NCI-H146 treated with DMSO at 0.1 percent for 48 hours (cell line): Measurements from ENCODE around the gene PHACTR2.
"Not testable (repeated sequence)": the region's sequence is repeated elsewhere in the genome, so short reads cannot be mapped to it uniquely, and the experiment has no call there.

Source experiments
- DNase-seq: peaks from one replicate; lab custom pipeline; 2025; ENCODE audit not compliant: unreplicated experiment; lab: John Stamatoyannopoulos, UW

Gene PHACTR2

DNA sequence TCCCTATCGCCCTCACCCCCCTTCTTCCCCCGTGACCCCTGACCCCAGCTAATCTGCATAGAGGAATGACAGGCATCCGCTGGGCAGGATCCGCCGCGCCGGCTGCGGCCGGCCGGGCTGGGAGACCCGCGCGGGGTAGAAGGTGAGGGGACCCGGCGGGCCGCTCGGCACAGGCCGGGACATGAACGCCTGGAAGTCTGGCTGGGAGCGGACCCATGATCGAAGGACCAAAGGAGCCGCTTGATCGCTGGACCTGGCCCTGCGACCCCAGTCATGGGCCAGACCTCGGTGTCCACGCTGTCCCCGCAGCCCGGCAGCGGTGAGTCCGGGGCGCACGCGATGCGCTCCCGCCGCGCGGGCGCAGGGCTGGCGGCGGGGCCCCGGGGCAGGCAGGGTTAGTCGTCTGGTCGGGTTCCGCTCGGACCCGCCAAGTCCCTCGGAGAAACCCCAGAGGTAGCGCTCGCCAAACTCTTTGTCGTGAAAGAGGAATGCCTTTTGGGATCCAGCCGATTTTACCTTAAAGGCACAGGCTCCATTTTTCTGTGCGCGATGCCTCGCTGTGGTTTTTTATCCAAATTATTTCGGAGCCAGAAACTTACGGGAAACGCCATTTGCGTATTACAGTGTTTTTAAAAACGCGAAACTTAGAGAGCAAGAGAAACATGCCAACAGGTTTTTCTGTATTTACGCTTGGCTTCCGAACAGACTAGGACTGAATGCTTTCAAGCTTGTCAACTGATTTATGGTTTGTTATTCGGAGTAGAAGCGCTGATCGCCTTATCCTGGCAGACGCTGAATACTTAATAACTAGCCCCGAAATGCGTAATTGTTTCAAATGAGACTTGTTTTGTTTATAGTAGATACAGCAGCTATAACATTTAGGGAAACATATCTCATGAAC lies at the start of gene PHACTR2:
PHACTR2 (plus strand) TSS at position 75 of the 901 bp plus-strand sequence; CDS start at position 274, 199 bp downstream.
- DNase-seq: peak; percentile 61

DNA sequence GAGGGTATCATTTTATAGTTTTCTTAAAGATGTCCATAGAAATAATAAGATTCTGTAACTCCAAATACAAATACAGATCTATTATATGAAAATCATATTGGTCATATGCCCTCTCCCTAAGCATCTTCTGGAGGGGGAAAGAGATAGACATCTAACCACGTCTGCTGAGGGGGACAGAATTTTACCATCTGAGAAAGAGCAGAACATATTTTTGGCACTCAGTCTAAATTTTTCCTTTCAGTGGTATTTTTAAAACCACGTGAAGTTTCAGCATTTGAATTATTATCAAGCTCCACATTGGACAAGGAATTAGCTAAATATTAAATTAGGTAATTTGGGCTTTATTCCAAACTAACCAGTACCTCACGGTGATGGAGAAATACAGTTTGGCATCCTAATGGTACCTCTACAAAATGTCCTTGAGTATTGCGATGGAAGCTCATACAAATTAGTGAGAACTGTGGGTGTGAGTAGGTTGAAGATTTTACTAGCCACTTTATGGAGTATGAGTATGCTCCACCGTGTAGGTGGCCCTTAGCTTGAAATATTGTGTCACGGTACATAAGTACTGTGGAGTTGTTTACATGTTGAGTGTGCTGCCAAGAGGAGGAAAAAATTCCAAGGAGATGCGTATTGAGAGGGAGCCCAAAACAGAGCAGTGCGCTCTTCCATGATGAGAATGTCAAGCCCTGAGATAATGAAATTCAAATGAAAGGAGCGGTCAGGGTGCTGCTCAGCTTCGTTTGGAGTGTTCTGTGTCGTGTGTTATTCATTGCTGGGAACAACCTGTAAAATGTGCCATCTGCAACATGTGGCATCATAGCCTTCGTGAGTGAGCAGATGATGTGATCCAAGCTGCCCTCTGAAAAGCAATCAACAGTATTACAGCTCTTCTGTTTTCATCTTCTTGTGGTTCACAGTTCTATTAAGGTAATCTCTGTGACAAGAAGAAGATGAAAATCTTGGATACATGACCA lies 48.4 kb upstream of the PHACTR2 start:
- DNase-seq: no peak

DNA sequence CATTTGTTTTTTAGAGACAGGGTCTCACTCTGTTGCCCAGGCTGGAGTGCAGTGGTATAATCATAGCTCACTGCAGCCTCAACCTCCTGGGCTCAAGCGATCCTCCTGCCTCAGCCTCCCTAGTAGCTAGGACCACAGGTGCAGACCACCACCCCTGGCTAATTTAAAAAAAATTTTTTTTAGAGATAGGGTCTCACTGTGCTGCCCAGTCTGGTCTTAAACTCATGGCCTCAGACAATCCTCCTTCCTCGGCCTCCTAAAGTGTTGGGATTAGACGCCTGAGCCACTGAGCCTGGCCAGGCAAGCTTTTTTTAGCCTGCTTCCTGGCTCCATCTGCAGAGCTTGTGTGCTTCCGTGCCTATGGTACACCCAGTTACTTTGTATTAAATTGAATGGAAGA lies 46.6 kb upstream of the PHACTR2 start:
- DNase-seq: not testable (repeated sequence)

DNA sequence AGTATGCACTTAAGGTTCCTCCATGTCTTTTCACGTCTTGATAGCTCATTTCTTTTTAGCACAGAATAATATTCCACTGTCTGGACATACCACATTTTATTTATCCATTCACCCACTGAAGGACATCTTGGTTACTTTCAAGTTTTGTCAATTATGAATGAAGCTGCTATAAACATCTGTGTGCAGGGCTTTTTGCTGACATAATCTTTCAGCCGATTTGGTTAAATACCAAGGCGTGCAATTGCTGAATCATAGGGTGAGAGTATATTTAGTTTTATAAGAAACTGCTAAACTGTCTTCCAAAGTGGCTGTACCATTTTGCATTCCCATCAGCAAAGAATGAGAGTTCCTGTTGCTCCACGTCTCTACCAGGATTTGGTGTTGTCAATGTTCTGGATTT lies 44.9 kb upstream of the PHACTR2 start:
- DNase-seq: no peak

DNA sequence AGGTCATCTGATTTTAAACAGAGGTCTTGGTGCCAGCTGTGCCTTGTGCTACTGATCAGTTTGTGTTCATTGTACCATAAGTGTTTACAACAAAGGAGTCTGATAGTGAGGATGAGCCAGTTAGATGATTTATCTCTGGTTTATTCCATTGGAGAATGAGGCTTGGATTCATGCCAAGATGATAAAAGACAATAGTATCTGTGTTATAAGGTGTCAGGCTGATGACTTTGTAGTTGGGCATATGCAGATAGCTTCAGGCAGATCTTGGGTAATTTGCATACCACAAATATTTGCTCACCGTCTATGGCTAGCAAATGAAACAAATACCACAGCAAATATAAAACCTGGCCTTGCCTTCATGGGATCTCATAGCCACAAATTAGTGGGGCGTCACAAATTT lies 43.3 kb upstream of the PHACTR2 start:
- DNase-seq: peak; percentile 98

DNA sequence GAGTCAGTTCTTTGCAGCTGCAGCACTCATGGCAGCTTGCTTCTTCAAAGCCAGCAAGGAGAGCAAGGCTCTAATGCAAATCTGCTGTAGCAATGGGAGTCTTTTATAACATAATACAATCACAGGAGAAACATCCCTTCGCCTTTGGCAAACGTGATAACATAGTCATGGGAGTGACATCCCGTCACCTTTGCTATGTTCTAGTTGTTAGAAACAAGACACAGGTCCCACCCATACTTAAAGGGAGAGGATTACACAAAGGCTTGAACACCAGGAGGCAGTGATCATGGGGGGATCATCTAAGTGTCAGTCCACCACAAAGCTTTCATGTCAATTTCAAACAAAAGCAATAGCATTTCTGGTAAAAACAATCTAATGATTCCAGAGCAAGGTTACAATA lies 40.1 kb upstream of the PHACTR2 start:
- peak; percentile 53 for DNase-seq

DNA sequence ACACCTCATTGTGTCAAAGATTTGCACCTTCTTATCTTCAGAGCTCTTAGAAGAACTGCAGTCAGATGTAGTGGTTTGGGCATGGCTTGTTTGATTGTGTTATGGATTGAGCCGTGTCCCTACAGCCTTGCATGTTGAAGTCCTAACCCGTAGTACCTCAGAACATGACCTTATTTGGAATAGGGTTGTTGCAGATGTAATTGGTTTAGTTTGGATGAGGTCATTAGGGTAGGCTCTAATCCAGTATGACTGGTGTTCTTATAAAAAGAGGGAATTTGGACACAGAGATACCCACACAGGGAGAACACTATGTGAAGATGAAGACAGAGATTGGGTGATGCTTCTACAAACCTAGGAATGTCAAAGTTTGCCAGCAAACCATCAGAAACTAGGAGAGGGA lies 35.4 kb upstream of the PHACTR2 start:
- no peak for DNase-seq

DNA sequence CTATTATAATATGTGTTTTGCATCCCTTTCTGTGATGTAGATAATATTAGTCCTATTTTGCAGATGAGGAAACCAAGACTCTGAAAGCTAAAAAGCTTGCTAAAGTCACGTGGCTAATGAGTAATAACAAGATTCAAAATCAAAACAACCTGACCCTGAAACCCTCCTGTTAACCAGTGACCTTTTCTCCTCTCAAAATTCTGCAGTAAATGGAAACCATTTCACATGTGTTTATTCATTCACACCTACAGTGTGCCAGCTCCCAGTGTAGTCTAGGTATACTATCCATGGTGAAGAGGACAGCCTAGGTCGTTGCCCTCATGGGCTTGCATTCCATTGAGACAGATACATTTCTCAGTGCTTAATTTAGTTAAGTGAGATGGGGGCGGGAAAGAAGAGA lies 30.6 kb upstream of the PHACTR2 start:
- no peak for DNase-seq

DNA sequence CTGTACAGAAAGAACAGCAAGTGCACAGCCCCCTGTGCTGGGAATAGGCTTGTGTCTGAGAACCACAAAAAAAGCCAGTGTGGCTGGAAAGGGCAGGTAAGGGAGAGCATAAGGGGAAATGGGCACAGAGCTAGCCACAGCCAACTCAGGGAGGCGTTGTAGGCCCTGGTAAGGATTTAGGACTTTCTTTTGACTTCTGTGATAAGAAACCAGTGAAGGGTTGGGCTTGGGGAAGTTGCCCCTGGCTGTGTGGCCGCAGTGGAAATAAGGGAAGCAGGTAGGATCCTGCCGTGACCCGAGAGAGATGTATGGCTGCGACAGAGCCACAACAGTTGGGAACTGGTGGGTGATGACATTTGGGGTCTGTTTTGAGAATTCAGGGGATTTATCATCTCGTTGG lies 30.0 kb upstream of the PHACTR2 start:
- no peak for DNase-seq

DNA sequence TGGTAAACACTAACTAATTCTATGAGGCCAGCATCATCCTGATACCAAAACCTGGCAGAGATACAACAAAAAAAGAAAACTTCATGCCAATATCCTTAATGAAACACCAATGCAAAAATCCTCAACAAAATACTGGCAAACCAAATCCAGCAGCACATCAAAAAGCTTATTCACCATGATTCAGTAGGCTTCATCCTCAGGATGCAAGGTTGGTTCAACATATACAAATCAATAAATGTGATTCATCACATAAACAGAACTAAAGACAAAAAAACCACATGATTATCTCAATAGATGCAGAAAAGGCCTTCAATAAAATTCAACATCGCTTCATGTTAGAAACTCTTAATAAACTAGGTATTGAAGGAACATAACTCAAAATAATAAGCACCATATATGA lies 28.4 kb upstream of the PHACTR2 start:
- not testable (repeated sequence) for DNase-seq

DNA sequence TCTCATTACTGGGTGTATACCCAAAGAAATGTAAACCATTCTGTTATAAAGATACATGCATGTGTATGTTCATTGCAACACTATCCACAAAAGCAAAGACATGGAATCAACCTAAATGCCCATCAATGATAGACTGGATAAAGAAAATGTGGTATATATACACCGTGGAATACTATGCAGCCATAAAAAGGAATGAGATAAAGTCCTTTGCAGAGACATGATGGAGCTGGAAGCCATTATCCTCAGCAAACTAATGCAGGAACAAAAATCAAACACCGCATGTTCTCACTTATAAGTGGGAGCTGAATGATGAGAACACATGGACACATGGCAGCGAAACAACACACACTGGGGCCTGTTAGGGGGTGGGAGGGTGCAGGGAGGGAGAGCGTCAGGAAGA lies 26.4 kb upstream of the PHACTR2 start:
- not testable (repeated sequence) for DNase-seq

DNA sequence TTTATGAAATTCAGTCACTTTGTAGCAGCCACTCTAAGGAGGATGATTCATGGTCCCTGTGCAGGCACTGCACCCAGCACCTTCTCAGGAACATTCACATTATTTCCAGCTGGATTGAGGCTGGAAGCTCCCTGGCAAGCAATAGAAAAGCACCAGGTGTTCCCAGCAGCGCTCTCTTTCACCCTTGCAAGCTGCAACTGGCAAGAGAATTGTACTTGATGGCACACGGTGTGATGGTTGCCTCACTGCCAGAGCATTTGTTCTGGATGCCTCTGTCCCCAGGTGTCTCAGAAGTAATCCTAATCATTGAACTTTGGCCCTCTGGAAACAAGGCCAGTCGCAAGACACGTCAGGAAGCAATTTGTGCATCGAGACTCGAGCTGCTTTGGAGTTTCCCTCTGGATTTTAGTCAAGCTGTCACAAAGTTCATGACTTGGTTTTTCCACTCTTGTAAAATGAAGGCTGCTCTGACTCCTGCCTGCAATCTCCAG lies 24.9 kb upstream of the PHACTR2 start:
- peak; percentile 28 for DNase-seq

DNA sequence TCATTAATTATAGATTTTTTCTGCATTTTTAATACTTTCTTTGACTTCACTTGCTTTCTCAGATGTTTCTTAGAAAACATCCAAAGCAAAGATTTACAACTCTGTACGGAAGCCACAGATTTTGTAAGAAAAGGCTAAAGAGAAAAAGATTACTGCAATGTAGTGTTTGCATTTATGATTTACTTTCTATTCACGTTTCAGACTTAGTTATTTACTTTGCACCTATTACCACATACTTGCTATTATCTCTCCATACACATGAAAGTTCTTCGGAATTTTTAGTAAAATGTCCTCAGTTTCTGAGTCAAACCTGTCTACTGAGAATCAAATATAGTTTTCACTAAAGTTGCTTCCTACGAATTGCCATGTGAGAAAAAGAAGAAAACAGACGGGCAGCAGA lies 22.2 kb upstream of the PHACTR2 start:
- no peak for DNase-seq

DNA sequence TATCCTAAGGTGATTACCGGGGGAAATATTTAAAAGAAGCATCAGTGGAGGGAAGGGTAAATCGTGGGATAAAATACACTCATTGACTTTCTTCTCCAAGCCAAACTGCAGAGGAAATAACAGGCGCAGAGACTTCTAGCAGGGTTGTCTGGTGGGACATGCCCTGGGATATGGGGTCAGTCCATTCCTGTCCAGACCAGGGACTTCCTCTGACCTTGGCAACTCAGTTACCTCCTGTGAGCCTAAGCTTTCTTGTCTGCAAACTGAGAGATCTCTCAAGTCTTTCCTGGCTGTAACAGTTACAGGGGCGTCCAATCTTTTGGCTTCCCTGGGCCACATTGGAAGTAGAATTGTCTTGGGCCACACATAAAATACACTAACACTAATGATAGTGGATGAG lies 21.7 kb upstream of the PHACTR2 start:
- DNase-seq: no peak

DNA sequence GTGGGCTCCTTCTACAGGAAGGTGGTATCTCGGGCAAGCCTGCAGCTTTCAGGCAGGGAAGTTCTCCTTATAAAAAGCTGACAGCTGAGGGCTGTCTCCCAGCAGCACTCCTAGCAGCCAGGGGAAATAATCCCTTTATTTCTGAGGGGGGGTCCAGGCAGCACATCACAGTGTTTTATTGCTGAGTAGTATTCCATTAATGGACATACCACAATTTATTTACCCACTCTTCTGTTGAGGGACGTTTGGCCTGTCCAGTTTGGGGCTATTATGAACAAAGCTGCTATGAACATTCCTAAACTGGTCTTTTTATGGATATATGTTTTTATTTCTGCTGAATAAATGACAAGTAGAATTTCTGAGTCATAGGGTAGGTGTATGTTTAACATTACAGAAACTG lies 20.0 kb upstream of the PHACTR2 start:
- no peak for DNase-seq

DNA sequence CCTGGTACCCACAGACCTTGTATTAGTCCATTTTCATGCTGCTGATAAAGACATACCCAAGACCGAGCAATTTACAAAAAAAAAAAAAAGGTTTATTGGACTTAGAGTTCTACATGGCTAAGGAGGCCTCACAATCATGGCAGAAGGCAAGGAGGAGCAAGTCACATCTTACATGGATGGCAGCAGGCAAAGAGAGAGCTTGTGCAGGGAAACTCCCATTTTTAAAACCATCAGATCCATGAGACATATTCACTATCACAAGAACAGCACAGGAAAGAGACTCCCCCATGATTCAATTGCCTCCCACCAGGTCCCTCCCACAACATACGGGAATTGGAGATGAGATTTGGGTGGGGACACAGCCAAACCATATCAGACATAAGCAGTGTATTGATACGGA lies 17.6 kb upstream of the PHACTR2 start:
- DNase-seq: not testable (repeated sequence)

DNA sequence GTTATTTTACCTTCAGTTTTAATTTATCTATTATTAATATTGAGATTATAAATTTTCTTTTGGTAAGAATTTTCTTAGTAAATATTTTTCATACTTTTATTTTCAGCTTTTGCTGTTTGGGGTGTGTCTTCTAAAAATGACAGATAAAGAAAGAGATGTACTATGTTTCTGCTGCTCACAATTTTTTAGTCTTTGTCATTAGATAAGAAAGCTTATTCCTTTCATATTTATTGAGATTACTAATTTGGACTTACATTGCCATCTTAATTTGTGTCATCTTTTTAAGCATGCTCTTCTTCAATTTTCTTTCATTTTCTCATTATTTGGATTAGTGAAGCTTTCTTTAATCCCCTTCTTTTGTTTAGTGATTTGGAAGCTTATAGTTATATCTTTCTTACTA lies 13.6 kb upstream of the PHACTR2 start:
- DNase-seq: no peak

DNA sequence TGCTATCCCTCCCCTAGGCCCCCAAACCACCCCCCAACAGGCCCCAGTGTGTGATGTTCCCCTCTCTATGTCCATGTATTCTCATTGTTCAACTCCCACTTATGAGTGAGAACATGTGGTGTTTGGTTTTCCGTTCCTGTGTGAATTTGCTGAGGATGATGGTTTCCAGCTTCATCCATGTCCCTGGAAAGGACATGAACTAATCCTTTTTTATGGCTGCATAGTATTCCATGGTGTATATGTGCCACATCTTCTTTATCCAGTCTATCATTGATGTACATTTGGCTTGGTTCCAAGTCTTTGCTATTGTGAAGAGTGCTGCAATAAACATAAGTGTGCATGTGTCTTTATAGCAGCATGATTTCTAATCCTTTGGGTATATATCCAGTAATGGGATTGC lies 11.8 kb upstream of the PHACTR2 start:
- not testable (repeated sequence) for DNase-seq

DNA sequence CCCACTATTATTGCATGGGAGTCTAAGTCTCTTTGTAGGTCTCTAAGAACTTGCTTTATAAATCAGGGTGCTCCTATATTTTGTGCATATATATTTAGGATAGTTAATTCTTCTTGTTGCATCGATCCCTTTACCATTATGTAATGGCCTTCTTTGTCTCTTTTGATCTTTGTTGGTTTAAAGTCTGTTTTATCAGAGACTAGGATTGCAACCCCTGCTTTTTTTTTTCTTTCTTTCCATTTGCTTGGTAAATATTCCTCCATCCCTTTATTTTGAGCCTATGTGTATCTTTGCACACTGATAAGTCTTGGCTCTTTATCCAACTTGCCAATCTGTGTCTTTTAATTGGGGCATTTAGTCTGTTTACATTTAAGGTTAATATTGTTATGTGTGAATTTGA lies 8.3 kb upstream of the PHACTR2 start:
- DNase-seq: peak; percentile 75

DNA sequence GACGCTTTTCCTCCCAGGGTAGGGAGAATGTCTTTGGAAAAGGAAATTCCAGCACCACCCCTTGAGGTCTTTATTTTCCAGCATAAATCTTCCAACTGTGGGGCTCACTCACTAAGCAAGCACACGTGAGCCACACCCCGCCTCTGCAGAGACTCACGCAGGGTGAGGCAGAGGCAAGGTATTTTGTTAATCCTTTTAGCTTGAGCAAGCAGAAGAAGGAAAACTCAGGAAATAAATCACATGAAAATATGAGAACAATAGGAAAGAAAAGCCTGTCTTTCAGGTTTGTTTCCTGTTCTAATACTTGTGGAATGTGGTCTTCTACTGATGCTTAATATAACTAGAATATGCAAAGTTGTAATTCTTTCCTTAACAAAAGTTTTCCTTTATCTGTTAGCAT lies 4.1 kb upstream of the PHACTR2 start:
- no peak for DNase-seq
